Measurements from ENCODE around the gene RAB10.
"Not testable (repeated sequence)": the region's sequence is repeated elsewhere in the genome, so short reads cannot be mapped to it uniquely, and the experiment has no call there.

RAB10 gene

GRCh38 chr2:26088931-26089330 lies 55.0 kb downstream of the RAB10 start:
- DNase-seq (ENCODE audit: low read depth in 2 of 2): not testable (repeated sequence)

DNA sequence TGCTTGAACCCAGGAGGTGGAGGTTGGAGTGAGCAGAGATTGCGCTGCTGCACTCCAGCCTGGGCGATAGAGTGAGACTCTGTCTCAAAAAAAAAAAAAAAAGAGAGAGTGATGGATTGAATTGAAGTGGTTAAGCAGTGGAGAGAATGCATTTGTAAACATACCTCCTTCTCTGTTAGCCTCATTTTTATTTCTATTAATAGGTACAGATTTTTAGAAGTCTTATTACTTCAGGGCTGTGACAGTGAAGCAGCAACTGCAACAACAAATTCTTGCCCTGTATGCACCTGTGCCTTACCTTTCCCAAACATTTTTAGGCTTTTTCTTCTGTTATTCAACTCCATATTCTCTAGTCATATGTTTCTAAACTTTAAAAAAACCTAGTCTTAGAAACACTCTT lies 55.5 kb downstream of the RAB10 start:
- DNase-seq (ENCODE audit: low read depth in 2 of 2): no peak

GRCh38 chr2:26095758-26096157 lies 61.9 kb downstream of the RAB10 start:
- DNase-seq (ENCODE audit: low read depth in 2 of 2): no peak

DNA sequence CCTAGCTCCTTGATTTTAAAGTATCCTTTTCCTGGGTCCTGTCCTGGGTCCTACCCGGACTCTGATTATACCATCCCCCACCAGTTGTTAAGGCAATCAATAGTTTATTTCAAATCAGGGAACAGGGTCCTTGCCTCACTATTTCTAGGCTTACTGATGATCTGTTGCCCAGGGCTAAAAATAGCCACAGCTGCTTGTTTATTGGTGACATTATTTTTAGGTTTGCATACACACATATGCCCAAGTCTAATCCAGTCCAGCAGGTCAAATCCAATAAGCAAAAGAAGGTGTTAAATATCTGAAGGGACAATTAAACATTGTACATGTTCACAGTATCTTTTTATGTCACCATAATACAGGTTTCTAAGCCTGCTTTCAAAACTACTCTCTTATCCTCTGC lies 66.0 kb downstream of the RAB10 start:
- no peak for DNase-seq (ENCODE audit: low read depth in 2 of 2)

- no peak for DNase-seq (ENCODE audit: low read depth in 2 of 2)
Observed at GRCh38 chr2:26100384-26100783, 66.5 kb downstream of the RAB10 start.

GRCh38 chr2:26103752-26104151 lies 69.9 kb downstream of the RAB10 start:
- no peak for DNase-seq (ENCODE audit: low read depth in 2 of 2)

GRCh38 chr2:26108701-26109100 lies 74.8 kb downstream of the RAB10 start:
- not testable (repeated sequence) for DNase-seq (ENCODE audit: low read depth in 2 of 2)

DNA sequence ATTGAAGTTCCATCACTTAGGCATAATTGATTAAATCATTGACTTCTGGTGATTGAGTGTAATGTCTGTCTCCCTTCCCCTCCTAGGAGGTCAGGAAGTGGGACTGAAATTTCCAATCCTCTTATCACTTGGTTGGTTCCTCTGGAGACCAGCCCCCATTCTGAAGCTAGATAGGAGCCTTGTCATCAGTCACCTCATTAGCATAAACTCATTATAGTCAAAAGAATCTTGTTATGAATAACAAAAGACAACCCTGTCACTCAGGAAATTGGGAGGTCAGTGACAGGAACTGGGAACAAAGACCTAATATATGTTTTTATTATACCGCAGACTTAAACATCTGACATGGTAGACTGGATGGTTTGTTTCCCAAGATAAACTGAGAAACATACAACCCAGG lies 78.3 kb downstream of the RAB10 start:
- DNase-seq (ENCODE audit: low read depth in 2 of 2): no peak

DNA sequence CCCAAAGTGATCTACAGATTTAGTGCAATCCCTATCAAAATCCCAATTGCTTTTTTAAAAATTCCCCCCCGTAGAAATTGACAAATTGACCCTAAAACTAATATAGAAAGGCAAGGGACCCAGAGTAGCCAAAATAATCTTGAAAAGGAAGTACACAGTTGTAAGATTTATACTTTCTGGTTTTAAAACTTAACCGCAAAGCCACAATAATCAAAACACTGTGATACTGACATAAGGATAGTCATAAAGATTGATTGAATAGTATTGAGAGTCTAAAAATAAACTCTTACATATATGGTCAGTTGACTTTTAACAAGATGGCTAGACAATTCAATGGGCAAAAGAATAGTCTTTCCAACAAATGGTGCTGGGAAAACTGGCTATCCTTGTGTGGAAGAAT lies 80.3 kb downstream of the RAB10 start:
- no peak for DNase-seq (ENCODE audit: low read depth in 2 of 2)

DNA sequence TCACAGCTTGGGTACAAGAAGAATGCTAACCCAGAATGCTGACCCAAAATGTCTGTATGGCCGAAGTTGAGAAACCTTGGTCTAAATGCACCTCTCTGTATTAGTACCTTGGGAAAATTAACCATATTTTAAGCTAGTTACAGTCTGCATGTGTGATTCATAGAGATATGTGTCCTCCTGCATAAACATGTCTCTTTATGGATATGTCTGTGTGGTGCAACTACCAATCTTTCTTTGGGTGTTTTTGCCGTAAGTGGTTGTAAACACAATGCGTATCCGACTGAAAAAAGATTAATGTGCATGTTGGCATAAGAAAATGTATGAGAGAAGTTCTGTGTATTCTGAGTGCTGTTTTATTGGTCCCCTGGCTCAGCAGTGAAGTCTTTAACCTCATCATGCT lies 84.8 kb downstream of the RAB10 start:
- no peak for DNase-seq (ENCODE audit: low read depth in 2 of 2)

DNA sequence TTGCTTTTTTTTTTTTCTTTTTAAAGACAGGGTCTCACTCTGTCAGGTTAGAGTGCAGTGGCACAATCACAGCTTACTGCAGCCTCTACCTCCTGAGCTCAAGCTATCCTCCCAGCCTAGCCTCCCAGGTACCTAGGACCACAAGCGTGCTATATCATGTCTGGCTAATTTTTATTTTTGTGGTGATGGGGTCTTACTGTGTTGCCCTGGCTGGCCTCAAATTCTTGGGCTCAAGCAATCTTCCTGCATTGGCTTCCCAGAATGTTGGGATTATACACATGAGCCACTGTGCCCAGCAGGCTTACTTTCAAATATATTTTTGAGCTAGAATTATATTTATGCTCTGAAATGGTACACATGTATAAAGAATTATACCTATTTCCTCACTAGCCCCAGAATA lies 85.6 kb downstream of the RAB10 start:
- DNase-seq (ENCODE audit: low read depth in 2 of 2): no peak

DNA sequence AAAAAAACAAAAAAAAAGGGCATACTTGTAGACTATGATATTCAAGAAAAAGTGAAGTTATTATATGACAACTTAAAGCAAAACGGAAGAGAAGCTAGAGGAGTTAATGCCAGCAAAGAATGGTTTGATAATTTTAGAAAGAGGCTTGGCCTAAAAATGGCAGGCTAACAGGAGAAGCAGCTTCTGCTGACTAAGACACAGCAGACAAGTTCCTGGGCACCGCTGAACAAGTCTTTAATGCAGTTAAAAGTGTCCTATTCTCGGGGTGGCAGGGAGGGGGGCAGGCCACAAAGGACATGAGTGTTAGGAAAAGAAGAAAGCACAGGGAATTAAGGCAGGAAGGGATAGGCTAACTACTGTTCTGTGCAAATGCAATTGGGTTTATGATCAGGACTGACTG lies 88.7 kb downstream of the RAB10 start:
- DNase-seq (ENCODE audit: low read depth in 2 of 2): no peak

DNA sequence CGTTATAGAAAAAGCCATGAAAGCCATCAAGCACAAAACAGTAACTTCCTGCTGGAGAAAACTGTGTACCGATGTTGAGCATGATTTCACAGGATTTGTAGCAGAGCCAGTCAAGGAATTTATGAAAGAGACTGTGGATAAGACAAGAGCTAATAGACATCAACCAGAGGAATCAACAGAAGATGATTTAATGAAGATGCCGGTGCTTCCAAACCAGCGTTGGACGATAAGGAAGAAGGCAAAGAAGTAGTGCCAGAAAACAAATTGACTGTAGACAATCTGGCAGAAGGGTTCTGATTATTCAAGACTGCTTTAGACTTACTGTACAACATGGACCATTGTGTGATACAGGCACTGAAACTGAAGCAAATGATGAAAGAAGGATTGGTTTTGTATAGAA lies 89.5 kb downstream of the RAB10 start:
- no peak for DNase-seq (ENCODE audit: low read depth in 2 of 2)

DNA sequence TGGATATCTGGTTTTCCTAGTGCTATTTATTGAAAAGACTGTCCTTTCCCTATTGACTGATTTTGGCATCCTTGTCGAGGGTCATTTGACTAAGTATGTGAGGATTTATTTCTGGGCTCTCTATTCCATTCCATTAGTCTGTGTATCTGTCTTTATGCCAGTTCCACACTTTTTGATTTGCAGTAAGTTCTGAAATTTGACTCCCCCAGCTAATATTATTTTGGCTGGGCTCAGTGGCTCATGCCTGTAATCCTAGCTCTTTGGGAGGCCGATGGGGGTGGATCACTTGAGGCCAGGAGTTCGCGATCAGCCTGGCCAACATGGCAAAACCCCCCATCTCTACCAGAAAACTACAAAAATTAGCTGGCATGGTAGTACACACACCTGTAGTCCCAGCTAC lies 92.2 kb downstream of the RAB10 start:
- DNase-seq (ENCODE audit: low read depth in 2 of 2): no peak

- no peak for DNase-seq (ENCODE audit: low read depth in 2 of 2)
Observed at GRCh38 chr2:26128176-26128575, 94.3 kb downstream of the RAB10 start.

- no peak for DNase-seq (ENCODE audit: low read depth in 2 of 2)
Observed at GRCh38 chr2:26130763-26131162, 96.9 kb downstream of the RAB10 start.

GRCh38 chr2:26136451-26136850 lies 102.6 kb downstream of the RAB10 start:
- DNase-seq (ENCODE audit: low read depth in 2 of 2): no peak

DNA sequence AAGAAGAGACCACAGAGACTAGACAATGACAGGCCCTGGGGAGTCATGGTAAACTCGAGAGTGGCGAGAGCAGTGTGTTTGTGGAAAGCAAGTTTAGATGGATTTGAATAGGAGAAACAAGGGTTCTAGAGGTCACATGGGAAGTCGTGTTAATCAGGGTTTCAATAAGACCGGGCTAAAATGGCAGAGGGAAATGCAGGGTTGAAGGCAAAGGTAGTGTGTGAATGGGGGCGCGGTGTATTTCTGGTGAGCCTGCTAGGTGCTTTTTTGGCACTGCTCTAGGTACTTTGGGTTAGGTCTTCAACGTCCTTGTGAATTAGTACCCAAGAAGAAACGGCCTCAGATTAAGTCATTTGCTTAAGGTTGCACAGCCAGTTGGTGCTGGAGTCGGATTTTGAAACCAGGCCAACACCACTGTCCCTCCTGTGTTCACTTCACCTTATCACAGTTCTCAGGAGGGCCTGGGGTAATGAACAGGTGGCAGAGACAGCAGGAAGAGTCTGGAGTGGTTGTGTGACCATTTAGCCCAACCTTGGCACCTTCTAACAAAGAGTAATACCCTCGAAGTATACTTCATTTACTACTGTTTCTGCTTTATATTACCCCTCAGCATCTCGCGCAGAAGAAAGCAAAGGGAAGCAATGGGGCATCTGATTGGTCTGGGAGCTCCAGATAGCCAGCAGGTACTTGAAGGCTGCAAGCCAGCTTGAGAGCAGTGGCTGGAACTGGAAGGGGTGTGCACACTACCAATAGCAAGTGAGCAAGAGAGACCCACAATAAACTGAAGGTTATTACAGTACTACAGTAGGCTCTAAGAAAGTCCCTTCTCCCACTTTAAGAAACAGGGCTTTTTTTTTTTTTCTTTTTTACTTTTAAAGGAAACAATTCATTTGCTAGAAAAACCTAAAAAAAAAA lies 105.6 kb downstream of the RAB10 start:
- no peak for DNase-seq (ENCODE audit: low read depth in 2 of 2)

DNA sequence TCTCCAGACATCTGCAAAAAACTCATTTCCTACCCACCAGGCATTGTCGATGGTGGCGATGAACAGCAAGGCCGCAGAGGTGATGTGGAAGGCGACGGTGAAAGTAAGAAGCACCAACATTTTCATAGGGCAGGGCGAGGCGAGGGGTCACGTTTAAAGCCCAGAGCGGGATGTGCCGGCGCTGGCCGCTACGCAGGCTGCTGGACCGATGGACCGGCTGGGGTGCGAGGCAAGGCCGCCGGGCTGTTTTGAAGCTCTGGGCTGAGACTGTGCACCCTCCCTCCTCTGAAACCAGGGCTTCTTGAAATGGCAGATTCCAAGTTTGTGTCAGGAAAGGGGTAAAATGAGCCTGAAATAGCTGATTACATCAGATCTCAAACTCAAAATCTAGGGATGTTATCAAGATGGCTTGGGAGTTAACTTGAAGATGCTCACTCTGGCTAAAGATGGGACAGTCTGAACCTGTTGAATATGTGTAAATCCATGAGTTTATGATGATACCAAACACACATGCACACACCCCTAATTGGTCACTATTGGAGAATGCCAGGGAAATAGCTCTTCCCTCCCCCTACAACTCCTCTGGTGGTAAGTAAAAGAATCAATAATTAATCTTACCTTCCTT lies 107.4 kb downstream of the RAB10 start:
- no peak for DNase-seq (ENCODE audit: low read depth in 2 of 2)

DNA sequence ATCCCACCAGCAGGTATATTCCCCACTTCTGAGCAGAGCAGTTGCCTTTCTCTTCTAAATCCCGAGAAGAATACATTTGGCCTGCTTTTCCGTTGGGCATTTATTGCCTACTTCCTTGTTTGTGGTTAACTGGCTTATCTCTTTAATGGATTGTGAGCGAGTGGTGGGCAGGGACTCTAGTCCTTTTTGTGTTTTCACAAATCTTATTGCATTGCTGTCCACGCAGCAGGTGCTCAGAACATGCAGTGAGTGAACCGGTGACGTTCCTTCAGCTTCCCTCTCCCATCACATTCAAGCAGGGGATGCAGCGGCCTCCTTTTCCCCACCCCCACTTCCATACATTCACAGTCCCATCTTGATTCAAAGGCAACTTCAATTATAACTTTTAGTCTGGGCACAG lies 110.1 kb downstream of the RAB10 start:
- no peak for DNase-seq (ENCODE audit: low read depth in 2 of 2)

- peak; percentile 51 to 60 for DNase-seq (ENCODE audit: low read depth in 2 of 2)
Observed at GRCh38 chr2:26144953-26145680, 111.2 kb downstream of the RAB10 start.

GRCh38 chr2:26148501-26148900 lies 114.6 kb downstream of the RAB10 start:
- DNase-seq (ENCODE audit: low read depth in 2 of 2): no peak

DNA sequence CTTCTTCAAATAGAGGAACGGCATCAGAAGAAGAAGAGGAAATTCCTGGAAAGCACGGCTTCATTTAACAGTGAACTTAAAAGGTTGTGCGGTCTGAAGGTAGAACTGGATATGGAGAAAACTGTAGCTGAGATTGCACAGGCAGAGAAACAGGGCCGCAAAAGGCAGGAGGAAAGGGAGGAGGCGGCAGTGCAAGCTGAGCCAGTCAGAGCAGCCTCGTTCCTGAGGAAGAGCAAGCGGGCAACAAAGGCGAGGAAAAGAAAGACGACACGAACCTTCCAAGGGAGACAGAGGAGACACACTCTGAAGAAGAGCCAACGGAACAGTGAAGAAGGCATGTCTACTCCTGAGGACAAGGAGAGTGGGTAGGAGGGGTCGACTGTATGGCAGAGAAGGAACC lies 116.4 kb downstream of the RAB10 start:
- DNase-seq (ENCODE audit: low read depth in 2 of 2): no peak
